ENCODE data around the gene TMEM50A.
"Not testable (repeated sequence)": the region's sequence is repeated elsewhere in the genome, so short reads cannot be mapped to it uniquely, and the experiment has no call there.

TMEM50A gene

DNA sequence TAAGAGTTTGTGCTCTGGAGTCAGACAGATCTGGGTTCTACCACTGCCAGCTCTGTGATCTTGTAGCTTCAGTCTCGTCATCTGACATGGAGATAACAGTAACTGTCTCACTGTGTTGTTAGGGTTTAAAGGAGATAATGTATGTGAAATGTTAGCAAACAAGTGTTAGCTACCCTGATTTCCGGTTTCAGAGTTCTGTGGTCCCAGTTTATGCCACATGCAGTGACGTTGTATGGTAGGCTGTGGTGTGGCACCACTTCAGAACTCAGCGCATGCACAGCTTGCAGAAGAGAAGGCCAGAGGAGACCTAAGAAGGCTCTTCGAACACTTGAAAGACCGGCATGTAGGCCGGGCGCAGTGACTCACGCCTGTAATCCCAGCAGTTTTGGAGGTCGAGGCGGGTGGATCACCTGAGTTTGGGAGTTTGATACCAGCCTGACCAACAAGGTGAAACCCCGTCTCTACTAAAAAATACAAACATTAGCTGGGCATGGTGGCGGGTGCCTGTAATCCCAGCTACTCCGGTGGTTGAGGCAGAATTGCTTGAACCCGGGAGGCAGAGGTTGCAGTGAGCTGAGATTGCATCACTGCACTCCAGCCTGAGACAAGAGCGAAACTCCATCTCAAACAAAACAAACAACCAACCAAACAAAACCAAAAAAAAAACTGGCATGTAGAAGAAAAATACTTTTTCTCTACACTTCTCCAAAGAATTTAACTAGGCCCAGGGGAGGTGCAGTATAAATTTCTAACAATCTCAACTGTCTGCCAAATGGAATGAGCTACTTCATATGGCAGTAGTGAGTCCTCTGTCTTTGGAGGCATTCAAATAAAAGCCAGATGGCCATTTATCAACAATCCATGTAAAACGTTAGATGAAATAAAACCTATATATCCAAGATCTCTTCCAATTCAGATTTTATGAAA, 10.0 kb upstream of the TMEM50A start:
- H3K27ac ChIP-seq; DNase-seq (ENCODE audit: low spot score); H3K4me3 ChIP-seq: not testable (repeated sequence)

DNA sequence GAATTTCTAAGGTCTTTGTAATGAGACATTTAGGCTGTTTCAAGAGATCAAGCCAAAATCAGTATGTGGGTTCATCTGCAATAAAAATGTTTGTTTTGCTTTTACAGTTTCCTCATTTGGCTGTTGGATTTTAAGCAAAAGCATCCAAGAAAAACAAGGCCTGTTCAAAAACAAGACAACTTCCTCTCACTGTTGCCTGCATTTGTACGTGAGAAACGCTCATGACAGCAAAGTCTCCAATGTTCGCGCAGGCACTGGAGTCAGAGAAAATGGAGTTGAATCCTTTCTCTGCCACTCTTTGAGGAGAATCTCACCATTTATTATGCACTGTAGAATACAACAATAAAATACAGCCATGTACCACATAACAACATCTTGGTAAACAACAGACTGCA, 9.3 kb upstream of the TMEM50A start:
- not testable (repeated sequence) for H3K4me3 ChIP-seq; DNase-seq (ENCODE audit: low spot score); H3K27ac ChIP-seq

DNA sequence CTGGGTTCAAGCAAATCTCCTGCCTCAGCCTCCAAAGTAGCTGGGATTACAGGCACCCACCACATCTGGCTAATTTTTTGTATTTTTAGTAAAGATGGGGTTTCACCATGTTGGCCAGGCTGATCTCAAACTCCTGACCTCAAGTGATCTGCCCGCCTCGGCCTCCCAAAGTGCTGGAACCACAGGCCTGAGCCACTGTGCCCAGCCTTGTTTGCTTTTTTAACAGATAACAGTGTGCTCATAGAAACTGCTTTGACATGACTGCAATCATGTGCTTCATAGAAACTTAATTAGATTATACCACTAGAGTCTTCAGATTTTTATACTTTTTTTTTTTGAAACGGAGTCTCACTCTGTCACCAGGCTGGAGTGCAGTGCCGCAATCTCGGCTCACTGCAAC, 8.8 kb upstream of the TMEM50A start:
- not testable (repeated sequence) for H3K27ac ChIP-seq; H3K4me3 ChIP-seq; DNase-seq (ENCODE audit: low spot score)

GRCh38 chr1:25329950-25330349, 8.2 kb upstream of the TMEM50A start:
- H3K27ac ChIP-seq, result peak overlapping the region in 1 of 2 donors; percentile 11
- not testable (repeated sequence) for H3K4me3 ChIP-seq; DNase-seq (ENCODE audit: low spot score)

- peak overlapping the region in 1 of 2 donors; percentile 41 for H3K27ac ChIP-seq
- peak overlapping the region; percentile 81 for H3K4me3 ChIP-seq
- not testable (repeated sequence) for DNase-seq (ENCODE audit: low spot score)
Measured at GRCh38 chr1:25336922-25337354, 1.2 kb upstream of the TMEM50A start.

GRCh38 chr1:25337483-25338187, 499 bp upstream of the TMEM50A start:
- Histone ChIP-seq H3K4me3 (peak overlapping the region; percentile 94), H3K27ac (peak overlapping the region; percentile 90 to 94)
- DNase-seq (ENCODE audit: low spot score), result not testable (repeated sequence)

DNA sequence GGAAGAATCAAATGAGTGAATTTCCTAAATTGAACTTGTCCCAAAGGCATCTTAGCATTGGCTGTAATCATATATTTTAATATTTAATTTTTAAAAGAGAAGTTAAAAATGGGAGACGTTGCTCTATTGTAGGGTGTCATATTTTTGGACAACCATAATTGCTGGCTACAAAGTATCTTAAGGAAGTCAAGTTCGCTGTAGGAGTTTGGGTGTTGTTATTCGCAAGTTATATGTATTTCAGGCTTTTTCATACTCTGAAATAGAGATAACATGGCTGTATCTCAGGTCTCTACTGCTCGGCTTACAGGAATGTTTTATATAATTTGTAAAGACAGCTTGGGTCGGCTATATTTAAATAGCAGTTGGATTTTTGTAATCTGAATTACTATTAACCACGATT, 852 bp downstream of the TMEM50A start:
- H3K4me3 ChIP-seq, result peak overlapping the region; percentile 94
- TF ChIP-seq CTCF (IDR thresholded peaks at IDR 0.05), result no peak
- no peak for DNase-seq (ENCODE audit: low spot score)
- peak overlapping the region; percentile 90 to 94 for H3K27ac ChIP-seq

DNA sequence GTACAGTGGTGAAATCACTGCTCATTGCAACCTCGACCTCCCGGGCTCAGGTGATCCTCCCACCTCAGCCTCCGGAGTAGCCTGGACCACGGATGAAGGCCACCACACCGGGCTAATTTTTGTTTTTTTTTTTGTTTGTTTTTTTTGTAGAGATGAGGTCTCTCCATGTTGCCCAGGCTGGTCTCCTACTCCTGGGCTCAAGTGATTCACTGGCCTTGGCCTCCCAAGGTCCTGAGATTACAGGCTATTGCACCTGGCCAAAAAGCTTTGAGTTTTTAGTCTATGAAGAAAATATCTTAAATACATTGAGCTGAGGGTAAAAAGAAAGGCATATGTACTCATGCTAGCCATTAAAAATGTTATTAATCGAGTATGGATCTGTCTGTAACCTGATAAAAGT, 3.6 kb downstream of the TMEM50A start:
- Histone ChIP-seq H3K27ac (no peak overlapping the region), H3K4me3 (no peak overlapping the region)
- no peak for DNase-seq (ENCODE audit: low spot score)
- TF ChIP-seq CTCF (IDR thresholded peaks at IDR 0.05), result no peak

DNA sequence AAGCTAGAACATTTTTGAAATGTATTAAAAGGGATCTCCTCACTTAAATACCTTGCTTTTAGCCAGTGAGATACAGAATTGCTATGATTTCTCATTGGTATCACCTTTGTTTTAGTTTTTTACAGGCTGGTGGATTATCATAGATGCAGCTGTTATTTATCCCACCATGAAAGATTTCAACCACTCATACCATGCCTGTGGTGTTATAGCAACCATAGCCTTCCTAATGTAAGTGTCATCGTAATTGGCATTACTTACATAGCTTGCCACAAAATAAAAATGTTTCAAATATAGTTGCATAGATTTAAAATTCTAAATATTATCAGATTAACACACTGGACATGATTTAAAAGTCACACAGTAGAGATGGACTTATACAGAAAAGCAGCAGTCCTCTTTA, 4.7 kb downstream of the TMEM50A start:
- H3K4me3 ChIP-seq, result no peak overlapping the region
- no peak overlapping the region for H3K27ac ChIP-seq
- no peak for TF ChIP-seq CTCF (IDR thresholded peaks at IDR 0.05)
- no peak for DNase-seq (ENCODE audit: low spot score)

DNA sequence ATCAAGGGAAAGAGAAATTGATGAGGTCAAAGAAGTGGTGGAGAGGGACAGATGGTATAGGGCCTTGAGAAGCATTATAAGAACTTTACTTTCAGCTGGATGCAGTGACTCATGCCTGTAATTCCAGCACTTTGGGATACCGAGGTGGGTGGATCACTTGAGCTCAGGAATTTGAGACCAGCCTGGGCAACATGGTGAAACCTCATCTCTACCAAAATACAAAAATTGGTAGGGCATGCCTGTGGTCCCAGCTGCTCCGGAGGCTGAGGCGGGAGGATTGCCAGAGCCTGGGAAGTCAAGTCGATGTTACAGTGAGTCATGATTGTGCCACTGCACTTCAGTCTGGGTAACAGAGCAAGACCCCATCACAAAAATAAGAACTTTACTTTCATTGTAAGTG, 5.7 kb downstream of the TMEM50A start:
- Histone ChIP-seq H3K27ac (no peak overlapping the region), H3K4me3 (no peak overlapping the region)
- TF ChIP-seq CTCF (IDR thresholded peaks at IDR 0.05), result no peak
- no peak for DNase-seq (ENCODE audit: low spot score)
